HAP-1 (cell line): ENCODE measurements around the gene YBX3.
A peak's percentile ranks its signal among the peaks of the same experiment; 100 is the strongest.
"Not testable (repeated sequence)": the region's sequence is repeated elsewhere in the genome, so short reads cannot be mapped to it uniquely, and the experiment has no call there.

Experiments
- DNase-seq, 2 experiments: peaks; one replicate each; pipeline ENCODE4 v3.0.0-alpha.2; 2016 to 2020; ENCODE audit warnings: low spot score in 2 of 2
- H3K27me3 ChIP-seq: fragments of 250-450 bp; sonication (Bioruptor Pico); 2 replicates; pipeline ENCODE4 v1.5.1; 2020; ENCODE audit warnings: low read depth, mild to moderate bottlenecking, moderate library complexity
- H3K36me3 ChIP-seq: fragments of 250-450 bp; sonication (Bioruptor Pico); replicated peaks from 2 replicates; pipeline ENCODE4 v1.5.1; 2020; ENCODE audit warnings: mild to moderate bottlenecking
- H3K4me1 ChIP-seq: fragments of 250-450 bp; sonication (Bioruptor Pico); 2 replicates; pipeline ENCODE4 v1.5.1; 2020; ENCODE audit warnings: mild to moderate bottlenecking
- H3K4me3 ChIP-seq: fragments of 250-450 bp; sonication (Bioruptor Pico); 2 replicates; pipeline ENCODE4 v1.5.1; 2020; ENCODE audit warnings: mild to moderate bottlenecking, moderate library complexity
- H3K9me3 ChIP-seq: fragments of 250-450 bp; sonication (Bioruptor Pico); 2 replicates; pipeline ENCODE4 v1.5.1; 2020; ENCODE audit warnings: mild to moderate bottlenecking, moderate library complexity
- in situ Hi-C: fragments of 300-500 bp; cut with MboI; formaldehyde crosslinking; loops from 3 replicates; pipeline ENCODE4 v1.14.3; 2020; ENCODE audit warnings: low sequenced_read_pairs, inconsistent platforms, mixed read lengths

Gene YBX3

DNA sequence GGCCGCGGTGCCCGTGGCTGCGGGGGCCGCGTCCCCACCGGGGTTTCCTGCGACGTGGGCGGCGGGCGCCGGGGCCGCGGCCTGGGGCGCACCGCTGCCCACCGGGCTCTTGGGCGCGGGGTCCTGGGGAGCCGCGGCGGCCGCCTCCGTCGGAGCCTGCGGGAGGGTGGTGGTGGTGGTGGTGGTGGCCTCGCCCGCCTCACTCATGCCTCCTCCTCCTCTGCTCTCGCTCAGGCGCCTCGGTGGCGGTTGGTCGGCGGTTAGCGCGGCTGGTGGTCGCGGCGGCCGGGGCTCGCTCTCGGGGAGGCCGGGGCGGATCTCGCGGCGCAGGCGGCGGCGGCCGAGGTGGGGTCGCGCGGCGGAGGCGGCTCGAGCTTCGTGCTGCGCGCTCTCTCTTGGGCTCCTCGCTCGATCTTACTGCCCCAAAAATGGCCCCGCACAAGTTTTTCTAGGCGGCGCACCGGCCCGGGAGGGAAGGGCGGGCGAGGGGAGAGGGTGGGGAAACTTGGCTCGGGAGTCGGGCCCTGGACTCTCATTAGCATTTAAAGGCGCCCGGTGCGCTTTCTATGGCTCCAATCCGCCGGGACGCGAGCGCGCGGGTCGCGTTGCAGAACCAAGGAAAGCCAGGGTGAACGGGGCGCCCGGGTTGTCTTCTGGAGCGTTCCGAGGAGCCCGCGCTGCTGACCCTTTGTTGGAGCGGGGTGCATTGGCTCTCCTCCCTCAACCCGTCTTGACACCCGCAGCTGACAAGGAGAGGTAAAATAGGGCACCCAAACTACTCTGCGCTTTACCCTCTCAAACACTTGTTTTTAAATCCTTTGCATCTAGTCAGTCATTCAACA lies at the start of gene YBX3:
TSS of gene YBX3 (minus strand) at position 419 of the 842 bp plus-strand sequence. CDS start at position 207, 212 bp downstream.
- in situ Hi-C loops = no loop called here
- peaks cover 33% of the 10 kb centered on the region for H3K4me1 ChIP-seq

GRCh38 chr12:10771132-10771733 lies 48.1 kb upstream of the YBX3 start:
- no peaks in the 10 kb centered on the region for H3K4me1 ChIP-seq
- no peak overlapping the region for H3K4me3 ChIP-seq
- H3K9me3 ChIP-seq = no peaks in the 10 kb centered on the region
- DNase-seq = peak in 1 of 2 experiments; percentile 20
- H3K27me3 ChIP-seq = peaks cover 49% of the 10 kb centered on the region
- H3K36me3 ChIP-seq = no peaks in the 10 kb centered on the region
- in situ Hi-C loops = loop anchor here (10.0 kb wide), 2 partner anchors 424 to 714 kb away; no protein-coding TSS in a partner anchor

More for the DNA sequence above, at the start of gene YBX3:
- peak; percentile 83 to 90 for DNase-seq
- no peaks in the 10 kb centered on the region for H3K9me3 ChIP-seq
- no peaks in the 10 kb centered on the region; the same call in 1 of the 2 replicates for H3K27me3 ChIP-seq
- H3K36me3 ChIP-seq = peaks cover 12% of the 10 kb centered on the region
- H3K4me3 ChIP-seq = peak within 1 kb of the TSS; percentile 82

DNA sequence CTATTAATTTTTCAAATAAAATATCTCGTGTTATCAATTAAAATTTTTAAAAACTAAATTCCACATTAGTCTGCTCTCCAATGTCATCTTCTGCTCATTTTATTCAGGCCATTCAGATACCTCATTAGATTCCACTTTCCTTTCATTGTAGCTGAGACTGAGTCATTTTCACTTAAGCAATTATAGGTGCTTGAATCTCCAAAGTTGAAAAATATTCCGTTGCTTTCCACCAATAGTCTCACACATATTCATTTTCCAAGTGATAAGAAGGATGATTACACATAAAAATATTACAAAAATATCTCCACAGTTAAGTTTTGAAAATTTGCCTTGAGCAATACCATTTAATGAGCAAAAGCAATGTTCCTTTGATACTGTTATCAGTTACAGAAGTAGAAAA lies 36.5 kb upstream of the YBX3 start:
- in situ Hi-C loops = no loop called here

DNA sequence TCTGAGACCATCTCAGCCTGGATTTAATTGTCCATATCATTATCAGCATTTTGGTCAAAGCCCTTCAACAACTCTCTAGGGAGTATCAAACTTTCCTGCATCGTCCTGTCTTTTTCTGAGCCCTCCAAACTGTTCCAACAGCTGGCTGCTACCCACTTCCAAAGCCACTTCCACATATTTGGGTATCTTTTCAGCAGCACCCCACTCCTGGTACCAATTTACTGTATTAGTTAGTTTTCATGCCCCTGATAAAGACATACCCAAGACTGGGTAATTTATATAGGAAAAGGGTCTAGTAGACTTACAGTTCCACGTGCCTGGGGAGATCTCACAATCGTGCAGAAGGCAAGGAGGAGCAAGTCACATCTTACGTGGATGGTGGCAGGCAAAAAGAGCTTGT lies 33.1 kb upstream of the YBX3 start:
- H3K9me3 ChIP-seq = peaks cover 3% of the 10 kb centered on the region; the same call in 1 of the 2 replicates
- H3K4me3 ChIP-seq = no peak overlapping the region
- H3K4me1 ChIP-seq = no peaks in the 10 kb centered on the region
- no peak for DNase-seq
- H3K36me3 ChIP-seq = no peaks in the 10 kb centered on the region
- H3K27me3 ChIP-seq = peaks cover 7% of the 10 kb centered on the region; the same call in 1 of the 2 replicates
- in situ Hi-C loops = no loop called here

More for the DNA sequence above, 36.5 kb upstream of the YBX3 start:
- Histone ChIP-seq H3K4me1 (no peaks in the 10 kb centered on the region), H3K9me3 (peaks cover 3% of the 10 kb centered on the region; the same call in 1 of the 2 replicates), H3K27me3 (peaks cover 9% of the 10 kb centered on the region; the same call in 1 of the 2 replicates), H3K36me3 (no peaks in the 10 kb centered on the region), H3K4me3 (no peak overlapping the region)
- DNase-seq = no peak

DNA sequence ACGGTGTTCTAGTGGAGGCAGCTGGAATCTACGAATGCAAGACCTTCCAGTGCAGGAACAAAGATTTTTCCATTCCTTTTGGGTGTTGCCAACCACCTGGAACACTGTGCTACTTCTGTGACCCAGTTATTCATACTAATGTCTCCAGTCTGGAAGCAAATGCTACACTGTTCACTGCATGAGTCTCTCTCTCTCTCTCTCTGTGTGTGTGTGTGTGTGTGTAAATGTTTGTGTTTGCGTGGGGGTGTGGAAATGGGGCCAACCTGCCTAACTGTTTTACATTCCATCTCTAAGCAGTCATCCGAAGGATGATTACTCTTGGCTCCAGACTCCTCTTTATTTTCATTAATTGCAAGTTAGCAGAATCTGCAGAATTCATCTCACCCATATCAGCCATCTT lies 29.9 kb upstream of the YBX3 start:
- H3K4me1 ChIP-seq = no peaks in the 10 kb centered on the region
- H3K27me3 ChIP-seq = no peaks in the 10 kb centered on the region
- no peaks in the 10 kb centered on the region for H3K36me3 ChIP-seq
- DNase-seq = no peak
- H3K4me3 ChIP-seq = no peak overlapping the region
- in situ Hi-C loops = no loop called here
- H3K9me3 ChIP-seq = peaks cover 3% of the 10 kb centered on the region; the same call in 1 of the 2 replicates

DNA sequence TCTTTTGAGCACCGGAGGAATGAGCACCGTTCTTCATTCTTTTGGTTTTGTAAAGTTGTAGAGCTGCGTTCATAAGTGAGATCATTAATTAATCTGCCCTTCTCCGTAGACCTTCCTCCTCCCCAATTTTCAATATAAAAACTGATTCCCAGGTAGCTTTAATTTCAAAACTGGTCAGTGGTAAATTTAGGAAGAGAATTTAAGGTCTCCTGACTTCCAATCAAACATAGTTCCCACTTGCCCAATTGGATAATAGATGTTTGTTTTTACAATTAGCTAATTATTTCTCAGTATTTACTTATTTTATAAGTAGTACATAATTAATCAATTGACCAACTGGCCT lies 27.2 kb upstream of the YBX3 start:
- in situ Hi-C loops = no loop called here
- Histone ChIP-seq H3K36me3 (no peaks in the 10 kb centered on the region), H3K4me3 (no peak overlapping the region)

DNA sequence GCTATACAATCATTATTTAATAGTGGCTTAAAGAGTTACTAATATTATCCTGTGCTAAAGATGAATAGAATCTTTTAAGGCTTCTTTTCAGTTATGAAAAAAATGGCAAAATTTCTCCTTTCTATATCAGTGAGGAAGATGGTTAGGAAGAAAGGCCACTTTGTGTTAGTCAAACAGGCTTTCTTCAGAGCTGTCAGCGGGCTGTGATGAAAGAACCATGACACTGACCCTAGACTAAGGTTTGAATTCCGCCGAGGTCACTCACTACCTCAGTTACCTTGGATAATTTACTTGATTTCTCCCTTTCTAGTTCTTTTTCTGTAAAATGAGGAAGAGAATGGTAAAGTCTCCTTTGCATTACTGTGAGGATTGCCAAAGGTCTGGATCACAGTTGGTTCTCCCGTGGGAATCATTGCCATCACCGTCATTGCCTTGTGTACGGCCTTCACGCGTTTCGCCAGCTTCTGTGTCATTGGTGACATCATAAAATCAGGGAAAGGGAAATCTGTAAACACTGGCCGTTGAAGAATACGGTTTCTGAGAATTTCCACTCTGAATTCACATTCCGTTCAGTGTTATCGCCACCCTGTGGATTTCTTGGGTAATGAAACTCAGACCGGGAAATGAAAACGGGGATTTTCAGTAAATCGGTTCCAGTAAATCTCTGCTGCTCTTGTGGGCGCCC lies 26.7 kb upstream of the YBX3 start:
- Histone ChIP-seq H3K4me1 (no peaks in the 10 kb centered on the region), H3K36me3 (no peaks in the 10 kb centered on the region), H3K4me3 (no peak overlapping the region), H3K27me3 (no peaks in the 10 kb centered on the region), H3K9me3 (no peaks in the 10 kb centered on the region)
- in situ Hi-C loops = no loop called here
- peak; percentile 83 to 86 for DNase-seq

More for the DNA sequence above, 27.2 kb upstream of the YBX3 start:
- no peak for DNase-seq
- no peaks in the 10 kb centered on the region for H3K4me1 ChIP-seq
- no peaks in the 10 kb centered on the region for H3K27me3 ChIP-seq
- no peaks in the 10 kb centered on the region for H3K9me3 ChIP-seq

DNA sequence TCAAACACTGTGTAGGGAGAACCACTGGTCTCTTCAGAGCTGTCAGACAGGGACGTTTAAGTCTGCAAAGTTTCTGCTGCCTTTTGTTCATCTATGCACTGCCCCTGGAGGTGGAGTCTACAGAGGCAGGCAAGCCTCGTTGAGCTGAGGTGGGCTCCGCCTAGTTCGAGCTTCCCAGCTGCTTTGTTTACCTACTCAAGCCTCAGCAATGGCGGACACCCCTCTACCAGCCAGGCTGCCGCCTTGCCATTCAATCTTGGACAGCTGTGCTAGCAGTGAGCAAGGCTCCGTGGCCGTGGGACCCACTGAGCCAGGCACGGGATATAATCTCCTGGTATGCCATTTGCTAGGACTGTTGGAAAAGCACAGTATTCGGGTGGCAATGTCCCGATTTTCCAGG lies 24.6 kb upstream of the YBX3 start:
- in situ Hi-C loops = no loop called here
- Histone ChIP-seq H3K4me3 (no peak overlapping the region), H3K4me1 (no peaks in the 10 kb centered on the region), H3K9me3 (no peaks in the 10 kb centered on the region), H3K36me3 (no peaks in the 10 kb centered on the region), H3K27me3 (0 out of 2 replicates have a peak, but pooled peaks cover 4% of the 10 kb centered on the region)
- no peak for DNase-seq

- H3K4me1 ChIP-seq, H3K9me3 ChIP-seq, in situ Hi-C loops, H3K4me3 ChIP-seq, H3K36me3 ChIP-seq, DNase-seq: not testable (repeated sequence)
- peaks cover 12% of the 10 kb centered on the region; the same call in 1 of the 2 replicates for H3K27me3 ChIP-seq
Measured at GRCh38 chr12:10743420-10743819, 20.3 kb upstream of the YBX3 start.

GRCh38 chr12:10741845-10742244 lies 18.7 kb upstream of the YBX3 start:
- no peaks in the 10 kb centered on the region for H3K36me3 ChIP-seq
- H3K4me3 ChIP-seq = no peak overlapping the region
- H3K27me3 ChIP-seq = peaks cover 12% of the 10 kb centered on the region; the same call in 1 of the 2 replicates
- no peak for DNase-seq
- H3K4me1 ChIP-seq = no peaks in the 10 kb centered on the region
- no peaks in the 10 kb centered on the region for H3K9me3 ChIP-seq
- in situ Hi-C loops = no loop called here

DNA sequence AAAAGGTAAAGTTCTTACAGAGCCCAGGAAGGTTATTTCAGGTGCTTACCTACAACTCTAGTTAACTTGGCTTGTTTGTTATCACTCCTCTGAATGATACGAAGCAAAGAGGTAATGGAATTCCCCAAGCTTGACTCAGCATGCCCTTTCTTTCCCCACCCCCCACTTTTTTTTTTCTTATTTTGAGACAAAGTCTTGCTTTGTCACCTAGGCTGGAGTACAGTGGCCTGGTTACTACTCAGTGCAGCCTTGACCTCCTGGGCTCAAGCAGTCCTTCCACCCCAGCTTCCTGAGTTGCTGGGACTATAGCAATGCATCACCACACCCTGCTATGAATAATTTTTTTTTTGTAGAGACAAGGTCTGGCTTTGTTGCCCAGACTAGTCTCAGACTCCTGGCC lies 17.1 kb upstream of the YBX3 start:
- Histone ChIP-seq H3K27me3 (peaks cover 12% of the 10 kb centered on the region; the same call in 1 of the 2 replicates), H3K9me3 (no peaks in the 10 kb centered on the region), H3K4me3 (no peak overlapping the region), H3K36me3 (no peaks in the 10 kb centered on the region), H3K4me1 (no peaks in the 10 kb centered on the region)
- in situ Hi-C loops = no loop called here
- no peak for DNase-seq

DNA sequence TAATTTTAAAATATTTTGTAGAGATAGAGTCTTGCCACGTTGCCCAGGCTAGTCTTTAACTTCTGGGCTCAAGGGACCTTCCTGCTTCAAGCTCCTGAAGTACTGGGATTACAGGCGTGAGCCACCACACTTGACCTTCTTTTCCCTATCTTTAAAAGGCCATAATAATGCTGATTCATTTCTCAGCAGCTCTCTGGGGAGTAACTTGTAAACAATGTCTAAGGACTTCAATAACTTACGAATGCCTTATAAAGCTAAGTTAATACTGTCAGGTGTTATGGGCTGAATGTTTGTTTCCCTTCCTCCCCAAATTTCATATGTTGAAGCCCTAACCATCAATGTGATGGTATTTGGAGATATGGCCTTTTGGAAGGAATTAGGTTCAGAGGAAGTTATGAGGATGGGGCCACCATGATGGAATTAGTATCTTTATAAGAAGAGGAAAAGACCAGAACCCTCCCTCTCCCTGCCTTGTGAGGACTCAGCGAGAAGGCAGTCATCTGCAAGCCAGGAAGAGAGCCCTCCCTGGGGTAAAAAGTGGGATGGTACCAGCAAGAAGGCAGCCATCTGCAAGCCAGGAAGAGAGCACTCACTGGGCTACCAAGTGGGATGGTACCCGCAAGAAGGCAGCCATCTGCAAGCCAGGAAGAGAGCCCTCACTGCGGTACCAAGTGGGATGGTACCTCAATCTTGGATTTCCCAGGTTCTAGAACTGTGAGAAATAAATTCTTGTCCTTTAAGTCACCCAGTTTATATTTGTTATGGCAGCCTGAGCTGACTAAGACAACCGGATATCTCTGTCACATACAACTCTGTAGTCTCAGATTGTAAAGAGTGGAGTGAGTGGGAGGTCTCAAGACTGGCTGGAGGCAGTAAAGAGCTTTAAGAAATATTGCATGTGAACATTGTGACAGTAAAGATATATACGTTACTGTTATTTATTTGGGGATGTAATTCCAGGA lies 16.3 kb upstream of the YBX3 start:
- H3K4me3 ChIP-seq = no peak overlapping the region
- peaks cover 10% of the 10 kb centered on the region; the same call in 1 of the 2 replicates for H3K27me3 ChIP-seq
- no peak for DNase-seq
- no peaks in the 10 kb centered on the region for H3K4me1 ChIP-seq
- no peaks in the 10 kb centered on the region for H3K9me3 ChIP-seq
- no peaks in the 10 kb centered on the region for H3K36me3 ChIP-seq
- in situ Hi-C loops = no loop called here

DNA sequence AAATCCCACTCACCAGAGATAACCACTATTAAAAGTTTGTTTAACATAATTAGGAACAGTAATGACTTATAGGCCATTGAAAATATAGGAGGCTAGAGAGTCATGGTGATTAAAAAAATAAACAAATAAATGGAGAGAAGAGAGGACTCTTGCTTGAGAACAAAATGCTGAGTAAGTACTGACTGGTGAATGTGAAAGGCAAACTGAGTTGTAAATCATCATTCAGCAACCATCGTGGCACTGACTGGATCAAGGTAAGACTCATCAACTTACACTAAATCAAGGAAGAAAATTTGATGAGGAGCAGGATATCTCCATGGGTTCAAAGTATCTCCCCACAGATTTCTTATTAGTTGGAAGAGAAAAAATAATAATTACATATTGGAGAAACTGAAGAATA lies 14.1 kb upstream of the YBX3 start:
- in situ Hi-C loops = no loop called here
- no peaks in the 10 kb centered on the region for H3K9me3 ChIP-seq
- H3K4me1 ChIP-seq = no peaks in the 10 kb centered on the region
- H3K27me3 ChIP-seq = peaks cover 9% of the 10 kb centered on the region; the same call in 1 of the 2 replicates
- no peak for DNase-seq
- H3K4me3 ChIP-seq = no peak overlapping the region
- no peaks in the 10 kb centered on the region for H3K36me3 ChIP-seq
